OCI-LY1 (cell line): Measurements from ENCODE around the gene MED13.
"Not testable (repeated sequence)": the region's sequence is repeated elsewhere in the genome, so short reads cannot be mapped to it uniquely, and the experiment has no call there.

Experiments used
- H2AFZ ChIP-seq: fragments of 200-600 bp; sonication (generic), shearing (Covaris generic); 2 replicates; pipeline ENCODE4 v1.6.0; 2014; ENCODE audit warnings: antibody characterized with exemption, mild to moderate bottlenecking, low read length
- H3F3A ChIP-seq: fragments of 200-600 bp; sonication (generic), shearing (Covaris generic); 2 replicates; pipeline ENCODE4 v1.6.0; 2014; ENCODE audit warnings: mild to moderate bottlenecking, antibody characterized with exemption, low read length, moderate library complexity; ENCODE audit not compliant: insufficient read depth
- H3K27ac ChIP-seq: fragments of 200-600 bp; sonication (generic); 2 replicates; pipeline ENCODE4 v1.5.1; 2014; ENCODE audit warnings: low read length, mixed run types, mild to moderate bottlenecking, low read depth; ENCODE audit not compliant: poor library complexity, severe bottlenecking
- H3K27me3 ChIP-seq: fragments of 200-600 bp; sonication (generic); 2 replicates; pipeline ENCODE4 v1.6.0; 2014; ENCODE audit warnings: antibody characterized with exemption, mild to moderate bottlenecking, low read length, moderate library complexity; ENCODE audit not compliant: insufficient read depth
- H3K36me3 ChIP-seq: fragments of 200-600 bp; sonication (generic); 2 replicates; pipeline ENCODE4 v1.6.1; 2014; ENCODE audit warnings: mild to moderate bottlenecking, antibody characterized with exemption, low read length, moderate library complexity, mixed read lengths; ENCODE audit not compliant: insufficient read depth
- H3K4me1 ChIP-seq: fragments of 200-600 bp; sonication (generic); 2 replicates; pipeline ENCODE4 v1.5.1; 2014; ENCODE audit warnings: mild to moderate bottlenecking, low read length, moderate library complexity; ENCODE audit not compliant: insufficient read depth, severe bottlenecking
- H3K4me2 ChIP-seq: fragments of 200-600 bp; sonication (generic), shearing (Covaris generic); 2 replicates; pipeline ENCODE4 v1.6.1; 2014; ENCODE audit warnings: low read length
- H3K4me3 ChIP-seq: fragments of 200-600 bp; sonication (generic); 2 replicates; pipeline ENCODE4 v1.5.1; 2014; ENCODE audit warnings: low read length, low read depth, mild to moderate bottlenecking, mixed read lengths; ENCODE audit not compliant: poor library complexity, severe bottlenecking
- H3K79me2 ChIP-seq: fragments of 200-600 bp; shearing (Covaris generic); 2 replicates; pipeline ENCODE4 v1.6.1; 2016; ENCODE audit warnings: mixed run types, low read length, mixed read lengths; ENCODE audit not compliant: insufficient read depth
- H3K9ac ChIP-seq: fragments of 200-600 bp; sonication (generic), shearing (Covaris generic); 2 replicates; pipeline ENCODE4 v1.6.1; 2014; ENCODE audit warnings: mild to moderate bottlenecking, low read length, mixed read lengths
- H3K9me2 ChIP-seq: fragments of 200-600 bp; sonication (generic), shearing (Covaris generic); 2 replicates; pipeline ENCODE4 v1.6.1; 2014; ENCODE audit warnings: low read depth, mild to moderate bottlenecking, low read length, mixed read lengths
- H3K9me3 ChIP-seq: fragments of 200-600 bp; shearing (Covaris generic); 2 replicates; pipeline ENCODE4 v1.6.1; 2014; ENCODE audit warnings: low read length, mixed read lengths
- H4K20me1 ChIP-seq: fragments of 200-600 bp; sonication (generic), shearing (Covaris generic); 2 replicates; pipeline ENCODE4 v1.6.0; 2016; ENCODE audit warnings: mild to moderate bottlenecking, low read length; ENCODE audit not compliant: insufficient read depth
- CTCF ChIP-seq: fragments of 200-600 bp; sonication (generic), shearing (Covaris generic); IDR thresholded peaks from 2 replicates; pipeline ENCODE4 v1.5.1; 2017; ENCODE audit warnings: mild to moderate bottlenecking, antibody characterized with exemption, low read length, moderate library complexity, mixed read lengths
- EZH2 ChIP-seq: fragments of 200-600 bp; sonication (generic), shearing (Covaris generic); IDR thresholded peaks from 2 replicates; pipeline ENCODE4 v1.8.0; 2017; ENCODE audit warnings: borderline replicate concordance, mixed run types, mild to moderate bottlenecking, antibody characterized with exemption, low read length, moderate library complexity, mixed read lengths

The MED13 gene

GRCh38 chr17:61895391-61895790 is 169.7 kb downstream of the MED13 start:
- Histone ChIP-seq H3K9me2 (no peaks in the 10 kb centered on the region), H4K20me1 (no peaks in the 10 kb centered on the region), H3K4me1 (no peaks in the 10 kb centered on the region), H3K9ac (no peak overlapping the region), H3K4me3 (no peak overlapping the region), H2AFZ (no peak overlapping the region), H3K36me3 (peaks cover 53% of the 10 kb centered on the region), H3K27ac (no peak overlapping the region), H3K9me3 (no peaks in the 10 kb centered on the region), H3K79me2 (no peaks in the 10 kb centered on the region), H3K27me3 (no peaks in the 10 kb centered on the region), H3F3A (no peaks in the 10 kb centered on the region), H3K4me2 (no peak overlapping the region)
- TF ChIP-seq EZH2 (no peak), CTCF (no peak)

- not testable (repeated sequence) for H4K20me1 ChIP-seq, H3K27me3 ChIP-seq, H2AFZ ChIP-seq, H3K4me3 ChIP-seq, H3K27ac ChIP-seq, H3K9ac ChIP-seq, H3F3A ChIP-seq, H3K9me3 ChIP-seq, H3K79me2 ChIP-seq, H3K4me2 ChIP-seq, H3K4me1 ChIP-seq, H3K9me2 ChIP-seq
- peaks cover 55% of the 10 kb centered on the region for H3K36me3 ChIP-seq
Observed at GRCh38 chr17:61894310-61894709, 170.8 kb downstream of the MED13 start.
